Ectodermal cell (in vitro differentiated cells): ENCODE measurements around the gene HMGCS2.
"Not testable (repeated sequence)": the region's sequence is repeated elsewhere in the genome, so short reads cannot be mapped to it uniquely, and the experiment has no call there.

Experiments used
- H3K27ac ChIP-seq: 2 replicates; pipeline ENCODE4 v1.7.0; 2013; ENCODE audit warnings: mild to moderate bottlenecking, low read depth, low read length; ENCODE audit not compliant: insufficient read depth, poor library complexity, severe bottlenecking
- H3K27me3 ChIP-seq: 2 replicates; pipeline ENCODE4 v1.7.0; 2013; ENCODE audit warnings: mild to moderate bottlenecking, low read length; ENCODE audit not compliant: insufficient read depth, control insufficient read depth, poor library complexity, severe bottlenecking
- H3K36me3 ChIP-seq: one replicate; pipeline ENCODE4 v1.7.0; 2013; ENCODE audit warnings: low read length; ENCODE audit not compliant: control insufficient read depth, insufficient read depth
- H3K4me1 ChIP-seq: one replicate; pipeline ENCODE4 v1.7.0; 2013; ENCODE audit warnings: low read length; ENCODE audit not compliant: control insufficient read depth, insufficient read depth
- H3K4me3 ChIP-seq: 2 replicates; pipeline ENCODE4 v1.7.0; 2013; ENCODE audit warnings: low read depth, low read length, control low read depth; ENCODE audit not compliant: insufficient read depth
- H3K9me3 ChIP-seq: 2 replicates; pipeline ENCODE4 v1.7.0; 2013; ENCODE audit warnings: mild to moderate bottlenecking, low read length, moderate library complexity; ENCODE audit not compliant: control insufficient read depth
- WGBS, 2 experiments: methylation state at CpG; one replicate each; pipeline ENCODE4 v1.1.7; 2013; ENCODE audit warnings: missing lambda C conversion rate in 2 of 2; 5-methylcytosine and 5-hydroxymethylcytosine counted together

HMGCS2 gene

DNA sequence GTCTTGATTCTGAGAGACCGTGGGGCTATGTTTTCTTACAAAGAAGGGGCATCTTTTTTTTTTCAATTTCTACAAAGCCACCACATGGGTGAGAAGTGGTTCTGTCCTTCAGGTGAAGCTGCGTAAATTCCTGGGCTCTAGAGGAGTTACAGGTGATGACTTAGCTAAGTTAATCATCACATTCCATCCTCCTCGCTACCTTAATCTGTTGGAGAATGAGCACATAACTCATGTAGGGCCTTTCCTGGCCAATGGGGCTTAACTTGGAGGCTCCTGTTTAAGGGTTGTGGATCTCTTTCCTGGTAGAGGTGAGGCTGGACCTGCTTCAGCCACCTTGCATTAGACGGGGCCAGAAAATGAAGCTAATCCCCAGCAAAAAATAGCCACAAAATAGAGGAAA, 22.7 kb upstream of the HMGCS2 start:
- Histone ChIP-seq H3K27me3 (no peaks in the 10 kb centered on the region), H3K9me3 (no peaks in the 10 kb centered on the region), H3K4me3 (no peak overlapping the region), H3K27ac (no peak overlapping the region), H3K4me1 (peaks cover 7% of the 10 kb centered on the region), H3K36me3 (no peaks in the 10 kb centered on the region)
- WGBS, 2 experiments, result 94 to 97% methylated on average over 4 of the region's 4 CpGs

DNA sequence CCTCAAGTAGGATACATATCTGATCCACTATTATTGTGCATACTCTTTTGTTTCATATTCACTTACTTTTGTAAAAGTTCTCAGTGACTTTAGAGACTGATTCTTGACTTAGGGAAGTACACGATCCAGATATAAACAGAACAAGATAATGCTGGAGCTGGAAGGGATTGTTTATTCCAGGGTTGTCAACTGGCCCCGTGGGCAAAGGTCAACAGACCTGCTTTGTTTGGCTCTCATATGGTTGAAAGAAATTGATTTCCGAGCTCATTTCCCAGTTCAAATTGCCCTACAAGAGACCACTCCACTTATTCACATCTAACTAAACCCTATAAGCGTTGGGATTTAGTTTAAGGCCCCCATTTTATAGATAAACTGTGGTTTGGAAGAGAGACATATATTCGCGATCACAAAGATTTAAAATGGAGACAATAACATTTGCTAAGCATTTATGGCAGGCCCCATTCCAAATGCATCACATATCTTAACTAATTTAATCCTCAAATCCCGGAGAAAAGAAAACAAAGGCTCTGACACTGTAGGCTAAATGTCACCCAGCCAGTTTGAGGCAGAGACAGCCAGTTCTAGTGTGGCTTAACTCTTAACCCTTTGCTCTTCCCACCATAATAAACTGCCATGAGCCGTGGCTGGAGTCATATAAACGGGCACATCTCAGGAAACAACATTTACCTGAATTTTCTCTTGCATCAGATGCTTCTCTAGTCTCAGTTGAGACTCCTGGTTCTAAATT, 21.9 kb upstream of the HMGCS2 start:
- 73 to 76% methylated on average over 9 of the region's 9 CpGs for WGBS, 2 experiments
- Histone ChIP-seq H3K27ac (no peak overlapping the region), H3K4me3 (no peak overlapping the region), H3K36me3 (no peaks in the 10 kb centered on the region), H3K9me3 (no peaks in the 10 kb centered on the region), H3K4me1 (peaks cover 9% of the 10 kb centered on the region), H3K27me3 (no peaks in the 10 kb centered on the region)

DNA sequence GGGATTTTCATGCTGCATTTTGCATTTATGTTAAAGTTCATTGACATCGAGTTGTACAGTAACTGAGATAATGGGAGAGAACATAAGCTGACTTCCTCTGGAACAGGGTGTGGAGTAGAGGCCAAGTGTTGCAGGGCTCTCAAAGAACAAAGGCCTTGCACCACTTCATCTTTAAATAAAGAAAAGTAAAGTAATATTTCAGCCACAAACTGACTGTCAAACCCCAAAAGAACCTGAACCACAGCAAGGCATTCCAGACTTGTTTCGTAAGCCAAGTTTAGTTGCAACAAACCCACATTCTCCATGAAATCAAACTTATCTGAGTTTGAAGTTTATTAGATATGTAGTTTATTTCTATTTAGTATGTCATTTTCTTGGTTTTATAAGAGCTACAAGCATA, 19.1 kb upstream of the HMGCS2 start:
- Histone ChIP-seq H3K27ac (no peak overlapping the region), H3K27me3 (no peaks in the 10 kb centered on the region), H3K4me1 (peaks cover 21% of the 10 kb centered on the region), H3K9me3 (no peaks in the 10 kb centered on the region), H3K36me3 (no peaks in the 10 kb centered on the region), H3K4me3 (no peak overlapping the region)
- WGBS, 2 experiments, result 0 to 50% methylated on average over 1 to 2 of the region's 2 CpGs

DNA sequence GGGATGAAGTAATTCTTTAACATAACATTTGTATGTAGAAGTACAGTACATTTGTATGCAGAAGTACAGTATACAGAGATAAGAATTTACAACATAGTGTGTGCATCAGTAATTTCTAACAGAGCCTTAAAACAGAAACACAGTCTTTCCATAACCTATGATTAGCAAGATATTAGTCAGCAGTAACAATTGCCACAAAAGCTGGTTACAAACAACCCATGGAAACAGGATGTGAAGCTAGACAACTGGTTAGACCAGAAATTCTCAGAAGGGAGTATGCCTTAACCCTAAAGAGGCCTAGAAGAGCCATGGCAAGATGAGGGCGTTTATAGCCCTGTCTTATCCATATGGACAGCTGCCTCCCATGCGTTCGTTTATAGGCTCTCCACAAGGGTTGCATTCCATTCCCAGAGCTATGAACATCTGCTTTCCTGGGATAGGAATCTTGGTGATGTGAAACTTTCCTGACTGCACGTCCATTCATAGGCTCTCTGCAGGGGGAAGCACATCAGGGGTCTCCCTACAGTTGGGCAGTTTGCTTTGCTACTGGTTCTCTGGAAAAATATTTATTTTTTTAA, 17.9 kb upstream of the HMGCS2 start:
- 83 to 87% methylated on average over 4 of the region's 4 CpGs for WGBS, 2 experiments
- not testable (repeated sequence) for H3K27ac ChIP-seq

DNA sequence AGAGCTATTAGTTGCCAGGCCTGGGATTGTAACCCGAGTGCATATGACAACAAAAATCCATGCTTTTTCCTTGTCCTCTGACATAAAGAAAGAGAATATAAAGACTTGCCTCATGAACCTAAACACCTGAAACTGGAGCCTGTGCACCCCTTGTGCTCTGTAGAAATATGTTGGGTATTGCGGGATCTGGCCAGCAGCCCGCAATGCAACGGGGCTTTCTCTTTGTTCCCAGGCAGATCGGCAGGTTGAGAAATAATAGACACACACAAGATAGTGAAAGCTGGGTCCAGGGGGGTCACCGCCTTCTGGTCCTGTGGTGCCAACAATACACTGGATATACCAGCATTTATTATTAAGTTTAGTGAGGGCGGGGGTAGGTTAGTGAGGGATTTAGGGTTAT, 17.3 kb upstream of the HMGCS2 start:
- not testable (repeated sequence) for H3K36me3 ChIP-seq, H3K27ac ChIP-seq, H3K9me3 ChIP-seq, H3K4me3 ChIP-seq, H3K27me3 ChIP-seq
- WGBS, 2 experiments, result 93 to 95% methylated on average over 3 to 5 of the region's 7 CpGs
- H3K4me1 ChIP-seq, result peaks cover 28% of the 10 kb centered on the region

More for the DNA sequence above, 17.9 kb upstream of the HMGCS2 start:
- not testable (repeated sequence) for H3K4me3 ChIP-seq, H3K9me3 ChIP-seq, H3K27me3 ChIP-seq, H3K36me3 ChIP-seq
- H3K4me1 ChIP-seq, result peaks cover 28% of the 10 kb centered on the region

DNA sequence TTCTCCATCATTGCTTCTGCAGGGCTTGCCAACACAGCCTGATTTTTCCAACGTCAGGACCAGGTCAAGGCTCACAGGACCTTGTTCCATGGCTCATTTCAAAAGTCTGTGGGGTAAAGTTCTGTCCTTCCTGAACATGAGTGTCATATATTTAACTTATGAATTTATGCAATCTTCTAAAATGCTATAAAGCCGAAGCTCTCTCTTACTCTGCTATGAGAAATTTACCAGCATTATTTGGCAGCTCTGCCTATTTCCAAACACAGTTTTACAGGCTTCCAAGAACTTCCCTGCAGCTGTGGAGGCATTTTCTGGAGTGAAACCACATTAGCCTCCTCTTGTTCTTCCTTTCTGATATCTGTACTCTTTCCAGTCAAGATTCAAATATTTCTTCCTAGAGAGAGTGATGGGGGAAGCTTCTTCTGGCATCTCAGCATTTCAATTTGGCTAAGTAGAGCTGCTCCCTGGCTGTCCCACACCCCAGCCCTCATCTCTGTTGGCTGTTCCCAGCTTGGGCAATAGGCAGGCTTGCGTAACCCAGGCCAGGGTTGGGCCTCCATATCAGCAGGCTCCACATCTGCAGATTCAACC, 15.6 kb upstream of the HMGCS2 start:
- Histone ChIP-seq H3K27ac (no peak overlapping the region), H3K9me3 (no peaks in the 10 kb centered on the region), H3K27me3 (no peaks in the 10 kb centered on the region), H3K36me3 (no peaks in the 10 kb centered on the region), H3K4me1 (peaks cover 24% of the 10 kb centered on the region), H3K4me3 (no peak overlapping the region)
- 97 to 99% methylated on average over 3 of the region's 3 CpGs for WGBS, 2 experiments

DNA sequence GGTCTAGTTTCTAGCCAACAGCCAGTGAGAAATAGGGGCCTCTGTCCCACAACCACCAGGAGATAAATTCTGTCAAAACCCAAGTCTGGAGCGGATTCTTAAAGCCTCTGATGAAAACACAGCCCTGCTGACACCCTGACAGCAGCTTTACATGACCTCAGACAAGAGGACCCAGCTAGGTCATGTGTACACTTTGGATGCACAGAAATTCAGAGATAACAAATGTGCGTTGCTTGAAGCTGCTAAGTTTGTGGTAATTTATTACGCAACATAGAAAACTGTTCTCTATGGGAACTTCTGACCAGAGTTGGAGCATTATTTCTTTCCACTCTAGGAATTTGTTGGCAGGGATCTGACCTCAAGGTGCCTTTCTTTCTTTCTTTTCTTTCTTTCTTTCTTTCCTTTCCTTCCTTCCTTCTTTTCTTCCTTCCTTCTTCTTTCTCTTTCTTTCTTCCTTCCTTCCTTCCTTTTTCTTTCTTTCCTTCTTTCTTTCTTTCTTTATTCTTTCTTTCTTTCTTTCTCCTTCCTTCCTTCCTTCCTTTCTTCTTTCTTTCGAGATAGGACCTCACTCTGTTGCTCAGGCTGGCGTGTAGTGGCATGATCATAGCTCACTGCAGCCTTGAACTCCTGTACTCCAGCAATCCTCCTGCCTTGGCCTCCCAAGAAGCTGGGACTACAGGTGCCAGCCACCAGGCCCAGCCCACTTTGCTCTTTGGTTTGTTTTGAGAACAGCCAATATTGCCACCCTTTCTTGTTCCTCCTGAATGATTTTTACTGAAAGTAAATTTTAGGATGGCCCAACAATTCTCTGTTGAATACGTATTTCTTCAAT, 14.9 kb upstream of the HMGCS2 start:
- 95% methylated on average over 6 of the region's 6 CpGs for WGBS, 2 experiments
- H3K4me3 ChIP-seq, result no peak overlapping the region
- no peak overlapping the region for H3K27ac ChIP-seq
- no peaks in the 10 kb centered on the region for H3K9me3 ChIP-seq
- H3K4me1 ChIP-seq, result peaks cover 24% of the 10 kb centered on the region
- H3K36me3 ChIP-seq, result no peaks in the 10 kb centered on the region
- no peaks in the 10 kb centered on the region for H3K27me3 ChIP-seq

DNA sequence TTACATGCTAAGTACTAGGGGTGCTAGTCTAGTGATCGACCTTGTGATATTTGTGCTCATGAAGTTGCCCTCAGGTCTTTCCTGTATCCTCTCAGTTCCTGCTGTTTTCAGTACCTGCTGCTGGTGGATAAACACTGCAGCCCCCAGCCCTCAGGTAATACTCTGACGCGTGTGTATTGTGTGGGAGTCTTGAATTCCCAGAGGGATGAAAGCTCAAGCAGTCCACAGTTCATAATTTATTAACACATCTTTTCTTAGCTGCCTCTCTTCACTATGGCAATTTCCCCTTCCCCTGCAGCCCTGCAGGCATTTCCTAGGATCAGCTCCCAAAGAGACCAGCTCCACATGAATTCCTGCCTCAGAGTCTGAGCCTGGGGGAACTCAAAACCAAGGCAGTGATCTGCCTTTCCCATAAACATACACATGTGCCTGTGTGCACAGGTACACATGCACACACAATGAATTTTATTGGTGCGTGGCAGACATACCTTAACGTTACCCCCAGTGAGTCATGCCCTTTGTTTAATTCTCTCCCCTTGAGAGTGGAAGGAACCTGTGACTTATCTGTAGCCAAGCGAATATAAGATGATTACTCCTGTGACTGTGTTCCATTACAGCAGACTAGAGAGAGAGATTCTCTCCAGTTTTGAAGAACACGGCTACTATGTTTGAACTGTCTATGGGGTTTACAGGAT, 14.1 kb upstream of the HMGCS2 start:
- no peak overlapping the region for H3K27ac ChIP-seq
- no peak overlapping the region for H3K4me3 ChIP-seq
- H3K27me3 ChIP-seq, result no peaks in the 10 kb centered on the region
- no peaks in the 10 kb centered on the region for H3K36me3 ChIP-seq
- H3K4me1 ChIP-seq, result peaks cover 24% of the 10 kb centered on the region
- no peaks in the 10 kb centered on the region for H3K9me3 ChIP-seq
- 86 to 89% methylated on average over 5 to 7 of the region's 7 CpGs for WGBS, 2 experiments

DNA sequence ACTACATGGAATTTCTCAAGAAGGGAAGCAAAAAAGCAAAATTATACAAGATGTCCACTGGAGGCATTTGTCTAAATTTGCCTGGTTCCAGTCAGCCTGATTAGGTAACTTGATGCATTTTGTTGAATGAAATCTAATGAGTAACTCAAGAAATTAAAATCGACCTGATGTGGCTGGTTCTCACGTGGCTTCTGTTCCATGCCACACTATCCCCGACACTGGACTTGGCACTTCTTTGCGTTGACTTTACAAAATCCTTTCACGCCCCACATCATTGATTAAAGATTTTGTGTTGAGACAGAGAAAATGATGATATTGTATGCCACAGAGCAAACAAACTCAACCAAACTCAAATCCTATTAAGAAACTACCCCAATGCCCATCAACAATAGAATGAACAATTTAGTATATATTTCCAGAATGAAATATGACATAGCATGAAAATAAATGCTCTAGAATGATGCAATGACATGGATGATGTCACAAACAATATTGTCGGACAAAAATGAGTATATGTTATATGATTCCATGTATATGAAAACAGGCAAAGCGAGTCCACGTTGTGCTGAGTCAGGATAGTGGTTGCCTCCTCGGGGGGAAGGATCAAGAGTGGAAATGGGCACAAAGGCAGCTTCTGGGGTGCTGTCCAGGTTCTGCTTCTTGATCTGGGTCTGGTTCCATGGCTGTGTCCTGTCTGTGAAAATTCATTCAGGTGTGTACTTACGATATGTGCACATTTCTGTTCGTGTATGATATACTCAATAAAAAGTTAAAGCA, 12.9 kb upstream of the HMGCS2 start:
- Histone ChIP-seq H3K4me3 (no peak overlapping the region), H3K27me3 (no peaks in the 10 kb centered on the region), H3K36me3 (no peaks in the 10 kb centered on the region), H3K27ac (no peak overlapping the region), H3K4me1 (peaks cover 24% of the 10 kb centered on the region), H3K9me3 (no peaks in the 10 kb centered on the region)
- 77 to 81% methylated on average over 9 to 11 of the region's 11 CpGs for WGBS, 2 experiments
